ENCODE results near the gene TLN1.

The TLN1 gene

DNA sequence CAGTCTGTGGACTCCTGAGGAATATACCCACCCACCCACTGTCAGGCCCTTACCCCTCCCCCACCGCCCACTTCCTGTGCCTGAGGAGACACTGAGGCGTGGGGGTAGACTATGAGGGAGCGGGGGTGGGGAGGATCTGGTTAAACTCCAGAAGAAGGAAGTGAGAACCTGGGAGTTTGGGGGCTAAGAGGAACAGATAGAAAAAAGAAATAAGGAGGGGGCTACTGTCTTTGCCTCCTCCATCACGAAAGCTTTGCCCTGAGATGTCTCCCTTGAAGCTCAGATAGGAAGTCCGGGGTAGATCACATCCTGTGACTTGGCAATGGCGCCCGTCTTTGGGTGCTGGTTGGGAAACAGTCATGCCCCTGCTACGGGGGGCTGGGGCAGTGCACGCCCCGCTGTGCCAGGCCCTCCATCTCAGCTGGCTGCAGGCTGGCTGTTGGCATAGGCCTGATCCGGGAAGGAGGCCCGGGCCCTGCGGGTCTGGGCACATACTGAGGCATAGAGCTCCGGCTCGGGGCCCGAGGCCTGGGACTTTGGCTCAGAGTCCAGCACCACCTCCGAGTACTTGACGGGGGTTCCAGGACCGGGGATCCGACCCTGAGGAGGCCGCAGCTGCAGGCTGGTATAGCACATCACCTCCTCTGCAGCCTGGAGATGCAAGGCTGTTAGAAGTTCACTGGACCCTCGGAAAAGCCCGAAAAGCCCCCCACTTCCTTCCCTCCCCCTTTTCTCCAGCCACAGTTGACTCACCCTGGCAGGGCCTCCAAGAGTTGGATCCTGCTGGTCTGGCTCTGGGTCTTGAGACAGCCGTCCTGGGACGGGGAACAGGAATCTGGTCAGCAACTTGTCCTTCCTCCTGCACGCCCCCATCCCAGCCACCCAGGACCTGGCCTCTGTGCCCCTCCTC is 82.3 kb downstream of the TLN1 start:
- no peak for TF ChIP-seq CTCF (IDR thresholded peaks at IDR 0.05; ENCODE audit: low read depth, low read length)
- DNase-seq (ENCODE audit: extremely low read depth, low read depth), result no peak
